Ishikawa (cell line): Measurements from ENCODE around the gene YPEL5.

Source experiments
- CEBPB ChIP-seq: IDR thresholded peaks from 2 replicates; pipeline ENCODE4 v1.6.1; 2012
- CREB1 ChIP-seq: IDR thresholded peaks from 2 replicates; pipeline ENCODE4 v1.6.1; 2012; ENCODE audit warnings: low read depth
- EGR1 ChIP-seq: IDR thresholded peaks from 2 replicates; pipeline ENCODE4 v1.6.1; 2012
- EP300 ChIP-seq: IDR thresholded peaks from 2 replicates; pipeline ENCODE4 v1.6.1; 2012; ENCODE audit warnings: borderline replicate concordance
- FOXM1 ChIP-seq: IDR thresholded peaks from 2 replicates; pipeline ENCODE4 v1.6.1; 2012; ENCODE audit warnings: low read depth, borderline replicate concordance
- MAX ChIP-seq: IDR thresholded peaks from 2 replicates; pipeline ENCODE4 v1.6.1; 2012
- NFIC ChIP-seq: IDR thresholded peaks from 2 replicates; pipeline ENCODE4 v1.6.1; 2012
- RAD21 ChIP-seq: IDR thresholded peaks from 2 replicates; pipeline ENCODE4 v1.6.1; 2012; ENCODE audit warnings: low read depth
- REST ChIP-seq: IDR thresholded peaks from 2 replicates; pipeline ENCODE4 v1.6.1; 2012; ENCODE audit warnings: low read depth, mild to moderate bottlenecking
- TAF1 ChIP-seq: IDR thresholded peaks from 2 replicates; pipeline ENCODE4 v1.6.1; 2012; ENCODE audit warnings: low read depth, mild to moderate bottlenecking
- TCF12 ChIP-seq: IDR thresholded peaks from 2 replicates; pipeline ENCODE4 v1.6.1; 2012; ENCODE audit warnings: low read depth
- TEAD4 ChIP-seq: IDR thresholded peaks from 2 replicates; pipeline ENCODE4 v1.6.1; 2012
- USF1 ChIP-seq: IDR thresholded peaks from 2 replicates; pipeline ENCODE4 v1.6.1; 2012
- YY1 ChIP-seq: IDR thresholded peaks from 2 replicates; pipeline ENCODE4 v1.6.1; 2012; ENCODE audit warnings: low read depth
- ZBTB7A ChIP-seq: IDR thresholded peaks from 2 replicates; pipeline ENCODE4 v1.6.1; 2012; ENCODE audit warnings: low read depth

YPEL5 gene

GRCh38 chr2:30194421-30194820, 47.6 kb downstream of the YPEL5 start:
- TF ChIP-seq TEAD4 (no peak), USF1 (no peak), TAF1 (no peak), EGR1 (no peak), FOXM1 (no peak), CEBPB (no peak)

- TF ChIP-seq TCF12 (no peak), RAD21 (no peak), TEAD4 (no peak), YY1 (no peak), FOXM1 (no peak)
Observed at GRCh38 chr2:30195016-30195415, 48.2 kb downstream of the YPEL5 start.

- TF ChIP-seq MAX (no peak), REST (no peak), CEBPB (no peak), EGR1 (no peak), TEAD4 (no peak), TAF1 (no peak), EP300 (no peak), YY1 (no peak)
Observed at GRCh38 chr2:30197570-30198192, 50.9 kb downstream of the YPEL5 start.

- no peak for TF ChIP-seq RAD21
- no peak for TF ChIP-seq YY1
- TF ChIP-seq USF1: no peak
- TF ChIP-seq TCF12: no peak
- no peak for TF ChIP-seq FOXM1
- no peak for TF ChIP-seq TEAD4
- no peak for TF ChIP-seq EGR1
- TF ChIP-seq NFIC: no peak
- TF ChIP-seq REST: no peak
- TF ChIP-seq CEBPB: no peak
- no peak for TF ChIP-seq ZBTB7A
- no peak for TF ChIP-seq TAF1
- no peak for TF ChIP-seq EP300
- TF ChIP-seq CREB1: no peak
- TF ChIP-seq MAX: no peak
Observed at GRCh38 chr2:30201990-30202389, 55.2 kb downstream of the YPEL5 start.

- no peak for TF ChIP-seq MAX
- TF ChIP-seq NFIC: no peak
- TF ChIP-seq REST: no peak
Observed at GRCh38 chr2:30203156-30203555, 56.3 kb downstream of the YPEL5 start.
